ENCODE data around the gene FUZ. TPM values are rescaled to one million over a fixed set of nuclear protein-coding genes. Genes with fewer than 3 reads are reported as not detected.
A peak's percentile ranks its signal among the peaks of the same experiment; 100 is the strongest.

FUZ gene
- total and polyA plus RNA-seq, 2 of the 8 experiments (the other 6 are each of a cell fraction or from before 2014, with no cell fraction given): 28.4 to 33.9 TPM

DNA sequence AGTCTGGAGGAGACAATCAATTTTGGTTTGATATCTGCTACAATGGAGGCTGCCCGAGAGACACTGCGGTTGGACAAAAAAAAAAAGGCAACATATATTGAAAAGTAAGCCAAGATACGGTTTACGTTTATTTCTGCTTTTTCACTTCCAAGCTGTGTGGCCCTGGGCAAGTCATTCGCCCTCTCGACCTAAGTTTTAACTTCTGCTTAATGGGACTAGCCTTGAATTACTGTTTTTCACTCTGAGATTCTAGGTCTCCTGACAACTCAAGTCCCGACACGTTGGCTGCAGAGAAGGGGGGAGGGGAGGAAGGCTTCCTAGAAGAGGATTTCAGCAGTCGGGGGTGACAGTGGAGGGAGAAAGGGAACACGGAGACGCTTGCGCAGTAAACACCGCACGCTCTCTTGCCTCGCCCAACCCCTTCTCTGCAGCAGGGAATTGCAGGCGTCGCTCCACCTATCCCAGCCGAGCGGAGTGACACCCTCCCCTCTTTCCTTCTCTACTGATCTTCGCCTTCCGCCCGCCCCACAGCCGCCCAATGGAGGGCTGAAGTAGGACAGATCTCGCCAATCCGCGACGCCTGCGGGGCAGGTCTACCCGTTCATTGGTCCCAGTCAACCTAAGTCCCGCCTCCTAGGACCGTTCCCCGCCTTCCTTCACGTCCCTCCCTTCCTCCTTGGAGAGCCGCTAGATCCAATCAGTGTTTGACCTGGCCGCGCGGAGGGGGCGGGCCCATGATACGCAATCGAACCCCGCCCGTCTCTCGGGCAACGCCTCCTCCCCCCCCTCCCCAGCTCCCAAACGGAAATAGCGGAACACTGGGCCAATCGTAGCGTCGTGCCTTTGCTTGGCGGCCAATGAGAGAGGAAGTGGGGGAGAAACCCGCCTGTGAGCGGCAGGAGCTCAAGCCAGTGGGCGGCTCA is 46.8 kb downstream of the FUZ start:
- peak overlapping the region; percentile 6 for H3K14ac ChIP-seq (ENCODE audit: insufficient read length)
- peaks cover 15% of the 10 kb centered on the region for H3K79me1 ChIP-seq (ENCODE audit: low read depth, low read length)
- FAIRE-seq (peak; percentile 73), DNase-seq (ENCODE audit: low read depth in 1 of 2, low spot score in 2 of 2) (peak; percentile 96 to 100)
- no peak overlapping the region for H2AFZ ChIP-seq (ENCODE audit: low read length)
- H3K23me2 ChIP-seq (ENCODE audit: low read depth, low read length): peaks cover 13% of the 10 kb centered on the region
- H3K4ac ChIP-seq (replicated peaks; ENCODE audit: insufficient read length, low read depth, low read length): peak overlapping the region; percentile 91
- H3K18ac ChIP-seq (ENCODE audit: extremely low read depth, low read length): peak overlapping the region; percentile 62
- peak overlapping the region; percentile 73 to 96 (median 84) for H3K9ac ChIP-seq (replicated peaks in 1 of 4; ENCODE audit: extremely low read depth in 1 of 4, low read depth in 3 of 4, low read length in 3 of 4)
- 1% methylated on average over 32 of the region's 53 CpGs; no CpG with 5 or more reads in 1 of the 2 experiments for WGBS, 2 experiments (ENCODE audit: extremely low coverage in 1 of 2, insufficient coverage in 1 of 2, insufficient read length in 1 of 2, insufficient replicate concordance in 2 of 2, low coverage in 1 of 2, low lambda C conversion rate in 2 of 2, missing lambda C conversion rate in 1 of 2)
- peak overlapping the region; percentile 84; the same call in 1 of the 2 replicates for H2BK15ac ChIP-seq (ENCODE audit: low read length)
- H3K27ac ChIP-seq (ENCODE audit: low read depth, low read length): peak overlapping the region; percentile 97
- H3K36me3 ChIP-seq (ENCODE audit: control insufficient read depth in 2 of 4, insufficient read depth in 4 of 4, low read length in 3 of 4): no peaks in the 10 kb centered on the region
- POLR2A ChIA-PET (ENCODE audit: partially characterized antibody): interaction anchor here (0.5 to 3.8 kb wide), 31 partner anchors 8 to 167 kb away, joined by 3 to 15 read pairs (median 4); partner anchors contain the start of genes AKT1S1, CPT1C, FUZ and PTOV1
- peak overlapping the region; percentile 43; the same call in 1 of the 2 replicates for H2AK5ac ChIP-seq (ENCODE audit: low read depth, low read length)
- H3K23ac ChIP-seq (ENCODE audit: insufficient read length): no peak overlapping the region
- 0 out of 2 replicates have a peak overlapping the region, but pooled peaks have one; percentile 0 for H2BK20ac ChIP-seq (ENCODE audit: low read length)
- H3K4me3 ChIP-seq (ENCODE audit: extremely low read depth in 1 of 4, insufficient read depth in 2 of 4, low read depth in 3 of 4, low read length in 4 of 4): peak overlapping the region; percentile 1 to 60 (median 30); a peak in 7 of 8 replicates
- no peaks in the 10 kb centered on the region for H3K9me3 ChIP-seq (ENCODE audit: insufficient read depth in 2 of 2, low read depth in 1 of 2, low read length in 1 of 2)
- CTCF ChIA-PET (ENCODE audit: partially characterized antibody): interaction anchor here (0.6 to 1.8 kb wide), 5 partner anchors 16 to 243 kb away, joined by 3 to 6 read pairs (median 4); no protein-coding TSS in a partner anchor
- H2BK120ac ChIP-seq (replicated peaks; ENCODE audit: low read depth, low read length): peak overlapping the region; percentile 70
- H3K27me3 ChIP-seq (replicated peaks in 1 of 4; ENCODE audit: control insufficient read depth in 3 of 4, extremely low read depth in 1 of 4, insufficient read depth in 3 of 4, low read length in 3 of 4): no peaks in the 10 kb centered on the region
- H3K4me2 ChIP-seq (ENCODE audit: insufficient read depth in 1 of 2, low read depth in 2 of 2, low read length in 2 of 2): peak overlapping the region; percentile 66 to 78
- peak overlapping the region; percentile 89 for H2BK5ac ChIP-seq (ENCODE audit: low read depth, low read length)
- peak overlapping the region; percentile 70 for H3K56ac ChIP-seq (replicated peaks; ENCODE audit: insufficient read length, low read depth, low read length)
- H3K79me2 ChIP-seq (ENCODE audit: control insufficient read depth in 1 of 2, insufficient read depth in 2 of 2, low read length in 2 of 2): peaks cover 0 to 24% of the 10 kb centered on the region in 2 experiments; a peak in 2 of 4 replicates
- H4K5ac ChIP-seq (ENCODE audit: insufficient read length, low read depth, low read length): peak overlapping the region; percentile 89
- H2BK12ac ChIP-seq (ENCODE audit: low read depth, low read length): peak overlapping the region; percentile 96; the same call in 1 of the 2 replicates
- H4K8ac ChIP-seq (ENCODE audit: extremely low read depth, insufficient read depth, low read length): peak overlapping the region; percentile 92; the same call in 1 of the 2 replicates
- H4K20me1 ChIP-seq (replicated peaks in 1 of 2; ENCODE audit: control insufficient read depth in 1 of 2, insufficient read depth in 2 of 2, low read length in 2 of 2): peaks cover 0 to 4% of the 10 kb centered on the region in 2 experiments
- peak overlapping the region; percentile 86 for H4K91ac ChIP-seq (replicated peaks; ENCODE audit: insufficient read length, low read length)
- H3K4me1 ChIP-seq (replicated peaks in 1 of 4; ENCODE audit: control insufficient read depth in 3 of 4, insufficient read depth in 4 of 4, low read length in 3 of 4): peaks cover 0 to 7% (median 3%) of the 10 kb centered on the region in 4 experiments; a peak in 5 of 7 replicates
- no peak for TF ChIP-seq ZNF274 (IDR thresholded peaks at IDR 0.05; ENCODE audit: borderline replicate concordance, extremely low read depth, low read length)
- peak; percentile 42; the same call in 1 of the 2 replicates for TF ChIP-seq GABPA (IDR thresholded peaks at IDR 0.05; ENCODE audit: borderline replicate concordance, insufficient read depth, low read length)
- TF ChIP-seq SRF (IDR thresholded peaks at IDR 0.05; ENCODE audit: low read depth, low read length): no peak

Measured in H1 (cell line).